AG09309 (cell line): ENCODE measurements around the gene TBXAS1.

Experiments
- DNase-seq: peaks from one replicate; pipeline ENCODE4 v3.0.0-alpha.2; 2010; ENCODE audit warnings: low read depth
- H3K4me3 ChIP-seq: 2 replicates; pipeline ENCODE4 v1.5.1; 2011; ENCODE audit warnings: mild to moderate bottlenecking, low read depth, low read length, moderate library complexity; ENCODE audit not compliant: control insufficient read depth
- CTCF ChIP-seq: IDR thresholded peaks from 2 replicates; pipeline ENCODE4 v1.5.1; 2011; ENCODE audit warnings: mild to moderate bottlenecking, low read depth, low read length, inconsistent platforms; ENCODE audit not compliant: insufficient read depth, control insufficient read depth; ENCODE audit errors: missing control alignments

Gene TBXAS1

GRCh38 chr7:139871331-139871730 lies 42.3 kb downstream of the TBXAS1 start:
- TF ChIP-seq CTCF, result no peak
- H3K4me3 ChIP-seq, result no peak overlapping the region
- no peak for DNase-seq

GRCh38 chr7:139871820-139872219 lies 42.8 kb downstream of the TBXAS1 start:
- no peak for TF ChIP-seq CTCF
- no peak overlapping the region for H3K4me3 ChIP-seq

GRCh38 chr7:139873593-139874301 lies 44.7 kb downstream of the TBXAS1 start:
- DNase-seq, result no peak
- no peak overlapping the region for H3K4me3 ChIP-seq
- no peak for TF ChIP-seq CTCF

More at GRCh38 chr7:139871820-139872219, 42.8 kb downstream of the TBXAS1 start:
- no peak for DNase-seq

DNA sequence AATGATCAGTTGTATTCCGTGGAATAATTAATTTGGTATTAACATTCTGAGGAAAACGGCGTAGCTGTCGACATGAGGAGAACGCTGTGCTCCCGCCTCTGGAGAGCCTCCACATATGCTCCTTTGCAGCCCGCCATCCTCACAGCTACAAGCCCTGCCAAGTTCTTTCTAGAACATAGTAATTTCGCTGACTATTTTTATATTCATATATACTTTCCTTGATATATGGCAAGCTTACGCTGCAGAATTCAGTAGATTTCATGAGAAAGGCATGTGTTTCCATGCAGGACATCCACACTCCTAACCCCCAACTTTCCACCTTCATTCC lies 45.2 kb downstream of the TBXAS1 start:
- no peak for DNase-seq
- no peak for TF ChIP-seq CTCF
- H3K4me3 ChIP-seq, result no peak overlapping the region

DNA sequence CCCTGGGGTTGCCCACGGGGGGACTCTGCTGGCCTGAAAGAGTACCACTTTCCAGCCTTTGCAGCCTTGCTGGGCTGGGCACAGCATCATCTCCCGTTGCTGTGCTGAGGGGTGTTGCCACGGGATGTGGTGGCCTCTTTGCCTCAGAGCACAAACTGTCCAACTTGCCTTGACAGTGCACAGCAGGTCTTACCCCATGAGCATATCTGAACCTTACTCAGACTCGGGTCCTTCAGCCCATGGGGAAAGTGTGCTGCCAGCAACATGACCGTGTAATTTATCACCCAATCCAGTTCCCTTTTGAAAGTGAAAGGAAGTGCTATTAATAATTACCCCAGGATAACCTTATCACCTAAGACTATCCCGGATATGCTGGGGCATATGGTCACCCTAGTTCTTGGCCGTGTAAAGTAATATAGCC lies 46.8 kb downstream of the TBXAS1 start:
- no peak overlapping the region for H3K4me3 ChIP-seq
- DNase-seq, result no peak
- no peak for TF ChIP-seq CTCF

DNA sequence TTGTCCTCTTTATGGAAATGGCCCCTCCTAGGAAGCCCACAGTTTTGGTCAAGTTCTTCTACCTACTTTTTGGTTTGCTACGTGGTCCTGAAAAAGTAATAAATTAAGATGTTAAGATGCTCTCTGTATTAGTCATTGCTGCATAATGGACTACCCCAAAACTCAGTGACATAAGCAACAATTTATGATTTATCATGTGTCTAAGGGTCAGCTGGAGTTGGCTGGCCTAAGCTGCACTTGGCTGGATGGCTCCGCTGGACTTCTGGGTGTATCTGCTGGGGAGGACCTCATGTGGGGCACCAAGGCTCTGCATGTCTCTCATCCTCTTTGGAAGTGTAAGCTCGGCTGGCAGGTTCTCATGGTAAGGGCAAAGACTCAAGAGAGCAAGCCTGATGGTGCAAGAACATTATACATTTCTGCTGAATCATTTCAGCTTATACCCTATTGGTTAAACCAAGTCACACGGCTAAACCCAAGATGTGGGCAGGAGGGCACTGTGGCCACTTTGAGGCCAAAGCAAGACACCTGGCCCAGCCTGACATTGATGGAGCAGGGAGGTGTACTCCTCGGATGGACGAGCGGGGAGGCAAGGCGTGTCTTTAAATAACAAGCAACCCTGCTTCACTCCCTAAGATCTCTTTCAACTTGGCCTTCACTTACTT lies 47.7 kb downstream of the TBXAS1 start:
- H3K4me3 ChIP-seq, result no peak overlapping the region
- TF ChIP-seq CTCF, result no peak
- DNase-seq, result no peak
